Astrocyte (in vitro differentiated cells and primary cell): ENCODE measurements around the gene C13orf42.

Experiments used
- CTCF ChIP-seq: IDR thresholded peaks from 2 replicates; pipeline ENCODE4 v1.5.1; 2011; ENCODE audit warnings: low read depth, mild to moderate bottlenecking, inconsistent platforms, low read length, moderate library complexity; ENCODE audit not compliant: insufficient read depth
- EZH2 ChIP-seq: IDR thresholded peaks from 2 replicates; pipeline ENCODE4 v1.6.1; 2012; ENCODE audit warnings: mild to moderate bottlenecking, low read length, inconsistent platforms; ENCODE audit not compliant: insufficient read depth

- TF ChIP-seq EZH2 (no peak), CTCF (no peak)
These were observed 52.5 kb downstream of the C13orf42 start for GRCh38 chr13:51058461-51059167.
